Stimulated activated CD8-positive, alpha-beta memory T cell treated with anti-CD3 and anti-CD28 coated beads, Interleukin-4, amount 100 ng/mL, for 24 hours (primary cell): Measurements from ENCODE around the gene CHST2.

Source experiments
- DNase-seq: peaks from one replicate; pipeline ENCODE4 v3.0.0-alpha.2; 2020; ENCODE audit warnings: low read depth

CHST2 gene

GRCh38 chr3:143099210-143099609 is 20.4 kb upstream of the CHST2 start:
- DNase-seq = no peak

DNA sequence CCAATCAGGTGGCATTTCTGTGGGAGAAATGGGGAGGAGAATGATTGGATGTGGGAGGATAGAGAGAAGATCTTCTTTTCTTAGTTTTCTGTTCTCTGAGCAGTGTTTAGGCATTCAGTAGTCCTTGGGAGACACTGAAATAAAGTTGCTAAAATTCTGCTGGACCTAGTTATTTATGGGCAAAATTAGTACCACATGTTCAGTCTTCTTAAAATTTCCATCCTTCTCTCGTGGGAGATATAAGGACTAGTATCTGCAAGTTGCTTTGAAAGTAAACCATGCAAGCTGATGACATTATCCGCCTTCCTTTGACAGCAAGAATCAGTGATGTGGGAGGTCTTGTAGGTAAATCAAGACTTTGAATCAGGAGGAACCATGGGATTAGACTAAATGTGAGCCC is 19.9 kb upstream of the CHST2 start:
- DNase-seq = no peak

DNA sequence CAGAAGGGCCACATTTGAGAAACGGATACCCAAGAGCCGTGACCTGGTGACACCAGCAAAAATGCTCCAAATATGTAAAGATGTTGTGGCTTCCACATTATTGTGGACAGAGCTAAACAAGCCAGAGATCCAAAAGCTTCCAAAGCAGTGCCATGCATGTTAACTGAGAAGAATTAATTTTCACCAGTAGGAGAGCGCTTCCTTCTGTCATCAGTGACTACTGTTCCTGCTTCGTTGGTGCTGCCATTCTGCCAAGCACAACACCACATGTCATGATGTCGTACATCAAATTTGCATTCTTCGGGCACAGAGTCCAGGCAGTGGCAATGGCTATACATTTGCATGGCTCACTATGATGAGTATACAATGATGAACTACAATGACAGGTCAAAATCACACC is 19.1 kb upstream of the CHST2 start:
- no peak for DNase-seq

- no peak for DNase-seq
Measured at GRCh38 chr3:143101792-143102381, 17.7 kb upstream of the CHST2 start.

- DNase-seq = no peak
Measured at GRCh38 chr3:143103652-143104051, 15.9 kb upstream of the CHST2 start.

DNA sequence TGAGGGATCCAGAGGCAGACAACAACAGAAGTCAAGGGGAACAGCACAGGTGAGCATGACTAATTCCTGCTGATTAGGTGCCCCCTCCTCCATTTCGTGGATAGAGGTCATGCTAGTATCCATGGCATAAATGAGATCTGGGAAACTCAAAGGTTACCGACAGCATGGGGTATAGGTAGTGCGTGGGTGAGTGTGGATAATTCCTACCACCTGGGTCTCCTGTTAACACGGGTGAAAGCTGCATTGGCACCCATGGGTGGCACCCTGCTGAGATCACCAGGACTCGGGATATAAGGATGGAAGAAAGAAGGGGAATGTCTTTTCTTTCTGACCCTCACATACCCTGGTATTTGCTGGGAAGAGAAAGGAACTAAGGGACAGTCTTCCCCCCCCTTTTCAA is 14.4 kb upstream of the CHST2 start:
- no peak for DNase-seq

DNA sequence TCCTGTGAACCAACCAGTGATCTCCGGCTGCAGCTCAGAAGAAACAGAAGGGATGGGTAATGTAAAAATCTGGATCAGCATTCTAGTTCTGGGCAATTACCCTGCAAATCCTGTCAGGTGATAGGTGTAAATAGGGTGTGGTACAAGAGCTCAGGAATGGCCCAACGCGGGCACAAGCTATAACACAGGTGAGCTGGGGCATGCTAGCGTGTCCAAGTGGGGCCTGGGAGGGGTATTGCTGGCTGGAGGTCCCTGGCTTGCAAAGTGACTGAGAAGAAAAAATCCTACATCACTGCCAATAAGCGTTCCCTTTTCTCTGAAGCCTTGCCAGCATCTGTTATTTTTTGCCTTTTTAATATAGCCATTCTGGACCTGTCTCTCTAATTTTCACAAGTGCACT is 9.7 kb upstream of the CHST2 start:
- DNase-seq = no peak

DNA sequence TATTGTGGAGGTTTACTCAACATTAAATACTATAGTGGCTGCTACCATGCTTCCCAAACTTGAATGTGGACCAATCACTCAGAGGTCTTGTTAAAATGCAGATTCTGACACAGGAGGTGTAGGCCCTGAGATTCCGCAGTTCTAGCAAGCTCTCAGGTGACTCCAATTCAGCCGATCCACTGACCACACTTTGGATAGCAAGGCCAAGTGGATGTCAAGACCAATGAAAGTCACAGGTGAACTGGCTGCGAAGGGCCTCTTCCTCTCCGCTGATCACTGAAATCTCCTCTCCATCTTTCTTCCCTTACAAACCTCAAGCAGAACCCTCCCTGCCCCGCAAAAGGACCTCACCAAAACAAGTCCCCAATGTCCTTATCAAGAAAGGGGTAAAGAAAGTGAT is 9.2 kb upstream of the CHST2 start:
- DNase-seq = no peak

GRCh38 chr3:143118630-143119008 is 952 bp upstream of the CHST2 start:
- no peak for DNase-seq

GRCh38 chr3:143119974-143120715 is 574 bp downstream of the CHST2 start:
- peak; percentile 9 for DNase-seq

- peak; percentile 7 for DNase-seq
Measured at GRCh38 chr3:143120716-143121240, 1.2 kb downstream of the CHST2 start.

DNA sequence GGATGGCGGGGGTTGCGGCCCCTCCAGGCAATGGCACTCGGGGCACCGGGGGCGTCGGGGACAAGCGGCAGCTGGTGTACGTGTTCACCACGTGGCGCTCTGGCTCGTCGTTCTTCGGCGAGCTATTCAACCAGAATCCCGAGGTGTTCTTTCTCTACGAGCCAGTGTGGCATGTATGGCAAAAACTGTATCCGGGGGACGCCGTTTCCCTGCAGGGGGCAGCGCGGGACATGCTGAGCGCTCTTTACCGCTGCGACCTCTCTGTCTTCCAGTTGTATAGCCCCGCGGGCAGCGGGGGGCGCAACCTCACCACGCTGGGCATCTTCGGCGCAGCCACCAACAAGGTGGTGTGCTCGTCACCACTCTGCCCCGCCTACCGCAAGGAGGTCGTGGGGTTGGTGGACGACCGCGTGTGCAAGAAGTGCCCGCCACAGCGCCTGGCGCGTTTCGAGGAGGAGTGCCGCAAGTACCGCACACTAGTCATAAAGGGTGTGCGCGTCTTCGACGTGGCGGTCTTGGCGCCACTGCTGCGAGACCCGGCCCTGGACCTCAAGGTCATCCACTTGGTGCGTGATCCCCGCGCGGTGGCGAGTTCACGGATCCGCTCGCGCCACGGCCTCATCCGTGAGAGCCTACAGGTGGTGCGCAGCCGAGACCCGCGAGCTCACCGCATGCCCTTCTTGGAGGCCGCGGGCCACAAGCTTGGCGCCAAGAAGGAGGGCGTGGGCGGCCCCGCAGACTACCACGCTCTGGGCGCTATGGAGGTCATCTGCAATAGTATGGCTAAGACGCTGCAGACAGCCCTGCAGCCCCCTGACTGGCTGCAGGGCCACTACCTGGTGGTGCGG is 1.9 kb downstream of the CHST2 start:
- peak; percentile 63 for DNase-seq

GRCh38 chr3:143122089-143122430 is 2.5 kb downstream of the CHST2 start:
- DNase-seq = no peak

DNA sequence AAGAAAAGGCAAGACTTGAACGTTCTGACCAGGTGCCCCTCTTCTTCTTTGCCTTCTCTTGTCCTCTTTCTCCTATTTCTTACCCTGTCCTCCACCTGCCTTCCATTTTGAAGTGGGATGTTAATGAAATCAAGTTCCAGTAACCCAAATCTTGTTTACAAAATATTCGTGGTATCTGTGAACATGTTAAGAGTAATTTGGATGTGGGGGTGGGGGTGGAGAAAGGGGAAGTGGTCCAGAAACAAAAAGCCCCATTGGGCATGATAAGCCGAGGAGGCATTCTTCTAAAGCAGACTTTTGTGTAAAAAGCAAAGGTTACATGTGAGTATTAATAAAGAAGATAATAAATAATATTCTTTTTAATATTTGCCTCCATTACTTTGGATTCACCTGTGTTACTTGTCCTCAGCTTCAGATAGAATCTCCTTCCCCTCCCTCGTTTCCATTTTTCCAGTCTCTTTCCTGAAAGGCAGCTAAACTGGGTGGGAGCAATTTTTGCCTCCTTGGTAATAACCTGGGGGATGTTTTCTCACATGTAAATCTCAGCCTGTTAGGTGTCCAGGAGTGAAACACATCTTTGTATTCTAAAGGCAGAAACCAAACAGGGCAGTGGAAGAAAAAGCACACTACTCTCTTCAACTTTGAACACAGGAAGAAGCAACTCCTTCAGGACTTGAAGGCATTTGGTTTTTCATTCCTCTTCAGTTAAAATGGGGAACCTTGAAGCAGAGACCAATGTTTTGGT is 3.2 kb downstream of the CHST2 start:
- DNase-seq = no peak

DNA sequence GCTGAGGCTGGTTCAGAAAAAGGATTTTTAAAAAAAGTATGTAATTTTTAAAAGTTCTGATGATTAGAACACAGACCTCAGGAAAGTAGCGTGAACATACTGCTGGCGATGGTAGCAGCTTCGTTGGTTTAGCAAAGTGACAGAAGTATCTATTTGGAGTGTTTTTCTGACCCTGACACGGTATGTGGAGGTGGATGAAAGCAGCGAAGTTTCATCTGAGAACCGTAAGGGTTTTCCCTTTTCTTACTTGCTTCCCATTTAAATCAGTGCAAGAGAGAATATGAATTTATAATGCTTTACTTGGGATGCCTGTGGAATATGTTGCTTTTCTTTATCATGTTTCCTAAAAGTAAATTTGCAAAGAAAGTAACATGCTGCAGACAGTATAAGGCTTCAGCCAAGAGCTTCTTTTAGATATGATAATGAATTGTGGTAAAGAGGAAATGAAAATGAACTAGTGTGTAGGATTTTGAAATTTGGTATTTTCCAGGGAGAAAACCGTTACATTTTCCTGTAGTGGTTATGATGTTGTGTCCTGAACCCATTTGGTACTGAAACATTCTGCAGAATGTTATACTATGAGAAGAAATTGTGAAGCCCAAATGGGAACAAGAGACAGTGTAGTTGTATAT is 3.9 kb downstream of the CHST2 start:
- DNase-seq = no peak

DNA sequence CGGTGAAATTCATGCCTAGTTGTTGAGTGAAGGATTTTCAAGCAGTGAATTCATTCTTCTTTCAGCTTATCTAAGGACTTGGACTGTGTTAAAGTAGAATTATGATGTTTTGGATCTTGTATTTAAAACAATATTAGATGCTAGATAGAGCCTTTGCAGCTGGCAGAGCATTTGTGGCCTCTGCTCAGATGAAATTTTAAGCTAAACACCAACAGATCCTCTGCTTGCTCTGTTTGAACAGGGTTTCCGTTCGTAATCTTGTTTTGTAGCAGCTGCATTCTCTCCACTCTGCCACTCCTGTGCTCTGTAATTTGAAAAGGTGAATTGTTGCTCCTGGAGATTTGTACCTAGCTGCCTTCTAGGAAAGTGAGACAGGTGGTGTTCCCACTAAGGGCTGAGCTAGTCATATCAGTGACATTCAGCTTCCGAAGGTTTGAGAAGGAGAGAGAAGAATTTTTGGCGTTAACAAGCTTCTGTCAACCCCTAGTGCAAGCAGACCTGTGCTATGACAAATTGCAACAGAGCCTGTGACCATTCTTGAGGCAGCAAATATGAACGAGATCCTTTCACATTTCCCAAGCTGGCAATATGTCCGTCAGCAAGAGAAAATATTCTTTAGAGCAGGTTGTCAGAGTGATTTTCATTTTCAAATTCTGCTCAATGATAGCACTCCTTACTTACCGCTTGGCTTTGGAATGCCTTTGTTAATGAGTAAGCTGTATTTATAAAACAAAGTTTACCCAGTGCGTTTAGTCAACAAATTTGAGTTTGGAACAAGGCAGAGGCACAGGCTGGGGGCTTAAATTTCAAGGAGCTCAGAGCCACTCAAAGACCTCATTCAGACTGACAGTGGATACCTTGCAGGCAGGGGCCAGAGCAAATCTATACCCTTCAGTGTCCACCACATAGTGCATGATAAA is 5.3 kb downstream of the CHST2 start:
- no peak for DNase-seq

DNA sequence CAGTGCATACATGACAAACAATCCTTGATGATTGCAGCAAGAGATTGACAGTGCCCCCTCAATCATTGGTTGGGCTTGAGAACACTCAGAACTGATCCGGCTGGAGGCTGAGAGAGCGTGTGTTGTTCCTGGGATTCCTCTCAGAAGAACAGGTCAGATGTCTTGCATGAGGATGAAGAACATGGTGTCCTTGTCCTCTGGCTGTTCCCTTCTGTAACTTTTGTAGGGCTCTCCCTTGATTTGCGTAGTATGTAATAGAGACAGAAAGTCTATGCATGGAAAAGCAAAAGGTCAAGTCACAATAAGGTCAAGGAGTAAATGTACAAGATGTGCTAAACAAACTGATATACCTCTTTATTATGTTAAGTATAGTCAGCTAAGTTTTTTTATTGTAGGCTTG is 8.2 kb downstream of the CHST2 start:
- no peak for DNase-seq

DNA sequence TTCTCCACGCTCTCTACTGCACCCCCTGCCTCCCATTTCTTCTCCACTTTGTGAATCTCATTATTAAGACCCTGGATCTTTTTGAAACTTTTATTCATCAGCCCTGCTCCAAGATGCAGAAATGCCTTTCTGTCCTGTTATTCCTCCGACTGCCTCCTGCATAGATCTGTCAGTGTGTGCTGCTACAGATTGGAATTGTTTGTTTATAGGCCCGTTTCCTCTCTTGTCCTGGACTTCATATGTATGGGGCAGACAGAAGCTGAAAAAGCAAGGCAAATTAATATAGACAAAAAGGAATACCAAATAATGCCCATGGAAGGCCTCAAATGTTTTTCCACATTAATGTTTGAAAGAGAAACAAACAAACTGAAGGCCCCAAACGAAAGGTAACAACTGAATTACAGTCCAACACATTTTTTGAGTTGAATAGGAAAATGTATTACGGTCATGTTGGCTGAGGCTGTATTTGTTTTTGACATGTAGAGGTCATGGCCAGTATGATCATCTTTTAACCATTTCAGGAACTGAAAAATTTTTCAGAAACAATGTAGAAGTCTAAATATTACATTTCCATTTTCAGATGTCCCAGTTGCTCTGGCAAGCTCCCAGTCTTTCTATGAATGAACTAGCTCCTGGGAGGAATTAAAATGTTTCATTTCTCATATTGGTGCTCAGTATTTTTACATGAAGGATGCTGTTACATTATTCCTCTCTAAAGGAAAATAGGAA is 8.8 kb downstream of the CHST2 start:
- DNase-seq = no peak

DNA sequence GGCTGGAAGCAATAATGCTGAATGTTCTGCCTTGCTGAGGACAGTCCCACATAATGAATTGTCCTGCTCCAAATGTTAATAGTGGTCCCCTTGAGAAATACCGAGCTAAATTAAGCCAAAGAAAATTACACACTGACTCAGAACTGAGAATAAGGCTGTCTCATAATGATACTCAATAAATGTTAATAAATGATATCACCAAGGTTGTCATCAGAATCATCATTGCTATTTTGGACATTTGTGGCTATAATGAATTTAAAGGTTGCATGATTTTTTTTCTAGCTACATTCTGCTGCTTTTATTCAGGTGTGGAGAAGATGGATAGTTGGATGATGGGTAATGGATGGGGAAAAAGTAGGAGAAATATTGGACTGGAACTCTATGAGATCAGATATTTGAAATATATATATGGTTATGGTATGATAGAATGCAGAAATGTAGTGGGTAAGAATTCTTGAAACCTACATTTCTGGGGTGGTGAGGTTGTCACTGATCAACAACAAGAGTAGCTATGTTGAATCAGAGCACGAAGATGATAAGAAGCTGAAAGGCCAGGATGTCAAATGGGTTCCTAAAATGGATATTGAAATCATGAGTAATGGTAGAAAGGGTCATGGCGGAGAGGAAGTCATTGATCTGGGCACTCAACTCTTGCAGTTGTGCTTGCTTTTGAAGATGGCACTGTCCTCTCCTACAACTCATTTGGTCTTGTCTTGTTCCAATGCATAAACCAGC is 12.8 kb downstream of the CHST2 start:
- no peak for DNase-seq
